Limb (tissue), 2 donors: ENCODE measurements around the gene WNT4.

Experiments
- DNase-seq, 2 donors: peaks; one replicate each; pipeline ENCODE4 v3.0.0-alpha.2; 2016; ENCODE audit errors: extremely low spot score in 2 of 2

The WNT4 gene

GRCh38 chr1:22077728-22078127, 65.2 kb downstream of the WNT4 start:
- no peak for DNase-seq

- DNase-seq: no peak
These were observed 66.6 kb downstream of the WNT4 start for GRCh38 chr1:22076346-22076745.

DNA sequence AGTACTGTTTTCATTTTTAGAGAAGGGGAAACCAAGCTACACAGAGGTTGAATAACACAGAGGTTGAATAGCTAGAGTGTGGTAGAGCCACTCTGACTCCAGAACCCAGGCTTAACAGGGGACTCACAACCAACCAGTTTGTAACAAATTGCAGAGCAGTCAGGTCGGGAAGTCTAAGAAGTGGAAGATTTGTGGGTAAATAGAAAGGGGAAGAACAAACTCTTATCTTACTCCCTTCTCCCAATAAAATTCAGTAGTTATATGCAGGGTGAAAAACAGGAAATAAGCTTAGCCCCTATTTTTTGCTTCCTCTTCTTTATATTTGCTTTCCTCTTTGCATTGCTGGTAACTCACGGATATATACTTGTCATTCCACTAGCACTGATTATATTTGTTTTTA, 67.2 kb downstream of the WNT4 start:
- no peak for DNase-seq

GRCh38 chr1:22074803-22075202, 68.1 kb downstream of the WNT4 start:
- no peak for DNase-seq

DNA sequence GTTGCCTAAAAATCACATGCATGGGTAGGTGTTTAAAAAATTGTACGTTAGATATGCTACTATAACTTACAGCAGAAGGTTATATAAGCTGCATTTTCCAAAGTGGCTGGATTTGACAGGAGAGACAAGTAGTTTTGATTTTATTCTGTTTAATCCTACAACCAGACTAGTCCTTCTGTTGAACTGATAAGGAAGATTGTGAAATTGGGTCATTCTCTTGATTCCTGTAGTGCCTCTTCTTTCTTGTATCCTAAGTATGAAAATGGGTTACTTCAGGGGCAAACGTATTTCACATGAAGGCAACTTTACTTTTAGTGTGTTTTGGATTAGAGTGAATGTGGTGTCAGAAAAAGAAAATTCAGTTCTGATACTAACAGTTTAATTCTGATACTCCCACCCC, 71.4 kb downstream of the WNT4 start:
- no peak for DNase-seq
